HepG2 (cell line): ENCODE measurements around the gene RREB1. TPM values are rescaled to one million over a fixed set of nuclear protein-coding genes. Genes with fewer than 3 reads are reported as not detected.
A peak's percentile ranks its signal among the peaks of the same experiment; 100 is the strongest.

Experiments
- AFF4 ChIP-seq: sonication (generic); formaldehyde crosslinking; IDR thresholded peaks from 2 replicates; pipeline ENCODE4 v1.4.0; 2020; ENCODE audit warnings: missing genetic modification reagents
- BCL6 ChIP-seq: IDR thresholded peaks from 2 replicates; pipeline ENCODE4 v1.6.1; 2016; ENCODE audit warnings: missing genetic modification reagents, missing compliant biosample characterization
- CAMTA2 ChIP-seq: sonication (generic); formaldehyde crosslinking; IDR thresholded peaks from 2 replicates; pipeline ENCODE4 v1.4.0; 2020; ENCODE audit warnings: mild to moderate bottlenecking, missing genetic modification reagents, borderline replicate concordance
- CTCF ChIP-seq: sonication (generic); formaldehyde crosslinking; IDR thresholded peaks from 2 replicates; pipeline ENCODE4 v1.5.0; 2020; ENCODE audit warnings: mild to moderate bottlenecking, missing genetic modification reagents, moderate library complexity
- ERF ChIP-seq: IDR thresholded peaks from 2 replicates; pipeline ENCODE4 v1.6.1; 2018; ENCODE audit warnings: missing biosample characterization, missing genetic modification reagents
- FUBP1 ChIP-seq: sonication (generic); formaldehyde crosslinking; IDR thresholded peaks from 2 replicates; pipeline ENCODE4 v1.5.1; 2020; ENCODE audit warnings: missing genetic modification reagents, mild to moderate bottlenecking, borderline replicate concordance
- KLF15 ChIP-seq: sonication (generic); formaldehyde crosslinking; IDR thresholded peaks from 2 replicates; pipeline ENCODE4 v1.8.1; 2023; ENCODE audit warnings: borderline replicate concordance, mild to moderate bottlenecking, inconsistent platforms, missing genetic modification reagents, mixed read lengths
- MAFK ChIP-seq, 2 experiments: IDR thresholded peaks in 1 of 2; conservative IDR thresholded peaks in 1 of 2; 2 replicates each; pipeline ENCODE4 v1.6.1; 2011; ENCODE audit warnings: improper control_type of control experiment in 2 of 2, low read length in 2 of 2
- MIER3 ChIP-seq: IDR thresholded peaks from 2 replicates; pipeline ENCODE4 v1.6.1; 2016; ENCODE audit warnings: missing compliant biosample characterization, borderline replicate concordance
- NR2F1 ChIP-seq, 2 experiments: fragments of 450-650 bp in 1 of 2; formaldehyde crosslinking in 1 of 2; IDR thresholded peaks; 2 replicates each; pipeline versions ENCODE4 v1.5.0 to v1.6.1; 2016 to 2020; ENCODE audit warnings: mild to moderate bottlenecking in 1 of 2, missing compliant biosample characterization in 1 of 2, missing genetic modification reagents in 1 of 2, moderate library complexity in 1 of 2
- PATZ1 ChIP-seq: sonication (generic); formaldehyde crosslinking; IDR thresholded peaks from 2 replicates; pipeline ENCODE4 v1.4.0; 2020; ENCODE audit warnings: missing genetic modification reagents
- SNAPC2 ChIP-seq: sonication (generic); formaldehyde crosslinking; IDR thresholded peaks from 2 replicates; pipeline ENCODE4 v1.8.1; 2022; ENCODE audit warnings: mild to moderate bottlenecking, missing genetic modification reagents
- SOX13 ChIP-seq, 3 experiments: fragments of 450-650 bp in 1 of 3; sonication (generic) in 1 of 3; formaldehyde crosslinking in 1 of 3; IDR thresholded peaks in 2 of 3; conservative IDR thresholded peaks in 1 of 3; 2 replicates each; pipeline versions ENCODE4 v1.5.0 to v1.6.1; 2016 to 2020; ENCODE audit warnings: antibody characterized with exemption in 1 of 3, mild to moderate bottlenecking in 1 of 3, missing compliant biosample characterization in 1 of 3, missing genetic modification reagents in 1 of 3, moderate library complexity in 1 of 3
- THAP11 ChIP-seq: IDR thresholded peaks from 2 replicates; pipeline ENCODE4 v1.6.1; 2016; ENCODE audit warnings: missing biosample characterization, missing genetic modification reagents
- ZBTB38 ChIP-seq: sonication (generic); formaldehyde crosslinking; IDR thresholded peaks from 2 replicates; pipeline ENCODE4 v1.5.1; 2020; ENCODE audit warnings: mild to moderate bottlenecking, missing genetic modification reagents
- ZFP36L2 ChIP-seq: sonication (generic); formaldehyde crosslinking; IDR thresholded peaks from 2 replicates; pipeline ENCODE4 v1.4.0; 2020; ENCODE audit warnings: missing genetic modification reagents
- ZMYM3 ChIP-seq: sonication (generic); formaldehyde crosslinking; IDR thresholded peaks from 2 replicates; pipeline ENCODE4 v1.5.1; 2020; ENCODE audit warnings: mild to moderate bottlenecking, missing genetic modification reagents
- ZNF329 ChIP-seq: sonication (generic); formaldehyde crosslinking; IDR thresholded peaks from 2 replicates; pipeline ENCODE4 v1.9.0; 2021; ENCODE audit warnings: low read depth, mild to moderate bottlenecking, missing genetic modification reagents
- ZSCAN29 ChIP-seq: sonication (generic); formaldehyde crosslinking; conservative IDR thresholded peaks from 2 replicates; pipeline ENCODE4 v1.4.0; 2020; ENCODE audit warnings: mild to moderate bottlenecking, missing genetic modification reagents
- polyA plus RNA-seq, 8 experiments: library from polyadenylated mRNA; depleted of rRNA in 3 of 8; stranded (reverse) in 7 of 8; unstranded in 1 of 8; fragments of >200 nt; fragmentation: Illumina TruSeq in 4 of 8; extraction: Trizol in 4 of 8; gene quantifications; 2 replicates each; pipeline versions ENCODE4 v1.2.1 to v1.2.3, GENCODE V29; 2011 to 2016; ENCODE audit warnings: low read depth in 4 of 8, missing spikeins in 1 of 8, mixed read lengths in 1 of 8; ENCODE audit not compliant: insufficient read depth in 1 of 8
- total RNA-seq, 5 experiments: library from RNA; depleted of rRNA; stranded (reverse); fragments of >200 nt; fragmentation: Illumina TruSeq; extraction: Trizol; gene quantifications; 2 replicates each; pipeline ENCODE4 v1.2.3, GENCODE V29; 2016; ENCODE audit warnings: low read depth in 1 of 5

The RREB1 gene
- total and polyA plus RNA-seq, 2 of the 13 experiments (the other 11 are each of a cell fraction or from before 2014, with no cell fraction given): 6.1 to 23.2 TPM

GRCh38 chr6:7107578-7108195, at the start of gene RREB1 (continued):
- no peak for TF ChIP-seq NR2F1 (CRISPR knock-in tag; IDR thresholded peaks at IDR 0.05)
- peak; percentile 29 for TF ChIP-seq THAP11
- no peak for TF ChIP-seq SNAPC2 (CRISPR knock-in tag)
- no peak for TF ChIP-seq ZNF329 (CRISPR knock-in tag)
- no peak for TF ChIP-seq ZFP36L2
- TF ChIP-seq ZBTB38 (CRISPR knock-in tag): no peak
- no peak; the same call in 1 of the 2 replicates for TF ChIP-seq MIER3
- TF ChIP-seq MAFK (conservative IDR thresholded peaks at IDR 0.05 in 1 of 2, IDR thresholded peaks at IDR 0.05 in 1 of 2; ENCODE audit: low read length in 2 of 2): no peak
- no peak; the same call in 1 of the 2 replicates for TF ChIP-seq AFF4 (CRISPR knock-in tag)
- no peak for TF ChIP-seq ZSCAN29
- TF ChIP-seq ERF (CRISPR knock-in tag): no peak
- no peak for TF ChIP-seq KLF15 (CRISPR knock-in tag)
- TF ChIP-seq FUBP1: no peak
- TF ChIP-seq BCL6 (CRISPR knock-in tag): peak; percentile 44
- TF ChIP-seq CTCF (CRISPR knock-in tag): no peak
- peak; percentile 63 for TF ChIP-seq ZMYM3 (CRISPR knock-in tag)
- peak; percentile 90; the same call in 1 of the 2 replicates for TF ChIP-seq PATZ1
- TF ChIP-seq SOX13 (IDR thresholded peaks at IDR 0.05): no peak
- TF ChIP-seq SOX13 (CRISPR knock-in tag; conservative IDR thresholded peaks at IDR 0.05 in 1 of 2, IDR thresholded peaks at IDR 0.05 in 1 of 2): no peak
- peak; percentile 90; the same call in 1 of the 2 replicates for TF ChIP-seq CAMTA2 (CRISPR knock-in tag)
